GM10248 (cell line): Measurements from ENCODE around the gene SSNA1.

ENCODE experiments used
- CTCF ChIA-PET: fragments of 300-600 bp; sonication (Branson Sonifier 250); formaldehyde crosslinking; extraction: SDS; loops from one replicate; lab custom pipeline; 2021; ENCODE audit warnings: antibody characterized with exemption; lab: Yijun Ruan, JAX
- POLR2A ChIA-PET: fragments of 350-650 bp; sonication (Branson Sonifier 250); formaldehyde crosslinking; extraction: SDS; loops from one replicate; lab custom pipeline; 2020; ENCODE audit warnings: antibody characterized with exemption; lab: Yijun Ruan, JAX
- DNase-seq: peaks from one replicate; pipeline ENCODE4 v3.0.0; 2012; ENCODE audit errors: extremely low spot score
- TF ChIP-seq, protein P1 (sequence below): IDR thresholded peaks from 2 replicates; pipeline ENCODE4 v1.5.1; 2012; ENCODE audit warnings: mild to moderate bottlenecking, low read depth; ENCODE audit errors: extremely low read depth, missing control alignments, control extremely low read depth

Gene SSNA1

DNA sequence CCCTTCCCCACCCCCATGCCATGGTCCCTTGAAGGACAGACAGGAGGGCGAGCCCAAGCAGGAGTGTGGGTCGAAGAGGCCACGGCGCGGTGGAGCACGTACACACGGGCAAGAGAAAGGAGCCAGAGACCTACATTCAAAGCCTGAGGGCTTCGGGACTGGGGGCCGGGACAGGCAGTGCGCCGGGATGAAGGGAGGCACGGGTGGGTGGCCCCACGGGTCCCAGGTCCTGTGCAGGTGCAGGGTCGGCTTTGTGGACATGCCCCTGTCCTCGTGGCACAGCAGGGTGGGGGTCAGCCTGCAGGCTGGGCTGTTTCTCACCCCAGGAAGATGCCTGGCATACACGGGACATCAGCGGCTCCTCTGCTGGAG is 28.4 kb upstream of the SSNA1 start:
- TF ChIP-seq, protein P1, sequence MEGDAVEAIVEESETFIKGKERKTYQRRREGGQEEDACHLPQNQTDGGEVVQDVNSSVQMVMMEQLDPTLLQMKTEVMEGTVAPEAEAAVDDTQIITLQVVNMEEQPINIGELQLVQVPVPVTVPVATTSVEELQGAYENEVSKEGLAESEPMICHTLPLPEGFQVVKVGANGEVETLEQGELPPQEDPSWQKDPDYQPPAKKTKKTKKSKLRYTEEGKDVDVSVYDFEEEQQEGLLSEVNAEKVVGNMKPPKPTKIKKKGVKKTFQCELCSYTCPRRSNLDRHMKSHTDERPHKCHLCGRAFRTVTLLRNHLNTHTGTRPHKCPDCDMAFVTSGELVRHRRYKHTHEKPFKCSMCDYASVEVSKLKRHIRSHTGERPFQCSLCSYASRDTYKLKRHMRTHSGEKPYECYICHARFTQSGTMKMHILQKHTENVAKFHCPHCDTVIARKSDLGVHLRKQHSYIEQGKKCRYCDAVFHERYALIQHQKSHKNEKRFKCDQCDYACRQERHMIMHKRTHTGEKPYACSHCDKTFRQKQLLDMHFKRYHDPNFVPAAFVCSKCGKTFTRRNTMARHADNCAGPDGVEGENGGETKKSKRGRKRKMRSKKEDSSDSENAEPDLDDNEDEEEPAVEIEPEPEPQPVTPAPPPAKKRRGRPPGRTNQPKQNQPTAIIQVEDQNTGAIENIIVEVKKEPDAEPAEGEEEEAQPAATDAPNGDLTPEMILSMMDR = no peak
- ChIA-PET POLR2A (no interaction called here), CTCF (interaction anchor here (1.6 kb wide), 1 partner anchor 77 kb away, joined by 4 read pairs; no protein-coding TSS in a partner anchor)
- no peak for DNase-seq

DNA sequence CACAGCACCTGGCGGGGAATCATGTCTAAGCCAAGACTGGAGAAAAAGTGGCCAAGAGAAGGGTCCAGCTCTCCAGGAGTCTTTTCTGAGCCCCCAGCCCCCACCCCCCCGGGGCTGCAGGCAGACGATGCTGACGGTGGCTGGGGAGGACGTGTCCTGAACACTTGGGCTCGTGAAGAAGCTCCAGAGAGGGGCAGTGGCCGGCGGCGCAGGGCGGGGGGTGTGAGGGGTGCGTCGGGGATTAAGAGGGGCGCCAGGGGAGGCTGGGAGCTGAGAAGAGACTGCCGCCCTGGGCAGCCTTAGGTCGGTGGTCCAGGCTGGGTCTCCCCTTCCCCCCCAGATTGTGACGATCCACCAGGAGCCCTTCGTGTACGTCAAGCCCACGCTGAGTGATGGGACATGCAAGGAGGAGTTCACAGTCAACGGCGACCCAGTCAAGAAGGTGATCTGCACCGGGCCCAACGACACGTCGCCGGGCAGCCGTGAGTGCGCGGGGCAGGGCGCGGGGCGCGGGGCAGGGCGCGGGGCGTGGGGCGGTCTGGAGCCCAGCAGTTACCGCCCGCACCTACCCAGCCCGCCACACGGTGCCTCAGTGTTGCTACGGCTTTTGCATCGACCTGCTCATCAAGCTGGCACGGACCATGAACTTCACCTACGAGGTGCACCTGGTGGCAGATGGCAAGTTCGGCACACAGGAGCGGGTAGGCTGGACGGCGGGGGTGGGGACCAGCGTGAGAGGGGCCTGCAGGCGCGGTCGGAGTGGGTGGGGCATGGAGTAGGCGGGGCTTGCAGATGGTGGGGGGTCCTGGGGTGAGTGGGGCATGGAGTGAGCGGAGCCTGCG is 27.5 kb upstream of the SSNA1 start:
- ChIA-PET POLR2A (no interaction called here), CTCF (interaction anchor here (1.6 kb wide), 1 partner anchor 76 kb away, joined by 4 read pairs; no protein-coding TSS in a partner anchor)
- DNase-seq = no peak
- TF ChIP-seq, protein P1 = no peak

DNA sequence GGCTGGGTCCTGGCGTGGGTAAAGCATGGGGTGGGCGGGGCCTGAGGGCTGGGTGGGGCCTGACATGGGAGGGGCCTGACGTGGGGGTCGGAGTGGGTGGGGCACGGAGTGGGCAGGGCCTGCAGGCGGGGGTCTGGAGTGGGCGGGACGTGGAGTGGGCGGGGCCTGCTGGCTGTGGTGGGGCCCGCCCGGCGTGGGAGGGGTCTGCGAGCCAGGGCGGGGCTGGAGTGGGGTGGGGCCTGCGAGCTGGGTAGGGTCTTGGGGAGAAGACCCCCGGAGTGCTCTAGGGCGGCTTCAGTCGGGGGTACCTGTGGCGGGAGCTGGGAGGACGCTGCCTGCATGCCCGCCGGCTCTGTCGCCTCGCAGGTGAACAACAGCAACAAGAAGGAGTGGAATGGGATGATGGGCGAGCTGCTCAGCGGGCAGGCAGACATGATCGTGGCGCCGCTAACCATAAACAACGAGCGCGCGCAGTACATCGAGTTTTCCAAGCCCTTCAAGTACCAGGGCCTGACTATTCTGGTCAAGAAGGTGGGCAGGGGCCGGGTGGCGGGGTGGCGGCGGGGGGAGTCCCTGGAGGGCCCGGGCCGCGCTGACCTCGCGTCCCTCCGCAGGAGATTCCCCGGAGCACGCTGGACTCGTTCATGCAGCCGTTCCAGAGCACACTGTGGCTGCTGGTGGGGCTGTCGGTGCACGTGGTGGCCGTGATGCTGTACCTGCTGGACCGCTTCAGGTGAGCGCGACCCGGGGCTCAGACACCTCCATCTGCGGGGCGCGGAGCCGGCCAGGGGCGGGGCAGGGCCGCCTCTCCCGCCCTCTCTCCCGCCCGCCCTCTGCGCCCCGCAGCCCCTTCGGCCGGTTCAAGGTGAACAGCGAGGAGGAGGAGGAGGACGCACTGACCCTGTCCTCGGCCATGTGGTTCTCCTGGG is 26.7 kb upstream of the SSNA1 start:
- TF ChIP-seq, protein P1 = no peak
- DNase-seq = no peak
- CTCF ChIA-PET = no interaction called here
- POLR2A ChIA-PET = no interaction called here

DNA sequence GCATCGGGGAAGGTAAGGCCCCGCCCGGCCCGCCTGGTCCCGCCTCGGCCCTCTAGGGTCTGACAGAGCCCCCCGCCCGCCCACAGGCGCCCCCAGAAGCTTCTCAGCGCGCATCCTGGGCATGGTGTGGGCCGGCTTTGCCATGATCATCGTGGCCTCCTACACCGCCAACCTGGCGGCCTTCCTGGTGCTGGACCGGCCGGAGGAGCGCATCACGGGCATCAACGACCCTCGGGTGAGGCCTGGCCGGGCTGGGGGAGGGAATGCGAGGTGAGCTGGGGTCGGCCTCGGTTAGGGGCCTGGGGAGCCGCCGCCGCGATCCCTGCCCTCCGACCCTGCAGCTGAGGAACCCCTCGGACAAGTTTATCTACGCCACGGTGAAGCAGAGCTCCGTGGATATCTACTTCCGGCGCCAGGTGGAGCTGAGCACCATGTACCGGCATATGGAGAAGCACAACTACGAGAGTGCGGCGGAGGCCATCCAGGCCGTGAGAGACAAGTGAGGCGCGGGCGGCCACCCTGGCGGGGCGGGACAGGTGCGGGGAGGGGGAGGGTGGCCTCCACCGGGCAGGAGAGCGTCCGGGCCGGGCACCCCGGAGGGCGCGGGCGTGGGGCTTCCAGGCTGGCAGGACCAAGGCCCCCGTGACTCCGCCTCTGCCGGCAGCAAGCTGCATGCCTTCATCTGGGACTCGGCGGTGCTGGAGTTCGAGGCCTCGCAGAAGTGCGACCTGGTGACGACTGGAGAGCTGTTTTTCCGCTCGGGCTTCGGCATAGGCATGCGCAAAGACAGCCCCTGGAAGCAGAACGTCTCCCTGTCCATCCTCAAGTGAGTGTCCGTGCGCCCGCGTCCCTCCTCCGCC is 25.7 kb upstream of the SSNA1 start:
- TF ChIP-seq, protein P1 = no peak
- ChIA-PET CTCF (interaction anchor here (1.1 kb wide), 1 partner anchor 26 kb away, joined by 4 read pairs; the partner anchor contains the start of genes ANAPC2 and SSNA1), POLR2A (no interaction called here)
- DNase-seq = no peak

DNA sequence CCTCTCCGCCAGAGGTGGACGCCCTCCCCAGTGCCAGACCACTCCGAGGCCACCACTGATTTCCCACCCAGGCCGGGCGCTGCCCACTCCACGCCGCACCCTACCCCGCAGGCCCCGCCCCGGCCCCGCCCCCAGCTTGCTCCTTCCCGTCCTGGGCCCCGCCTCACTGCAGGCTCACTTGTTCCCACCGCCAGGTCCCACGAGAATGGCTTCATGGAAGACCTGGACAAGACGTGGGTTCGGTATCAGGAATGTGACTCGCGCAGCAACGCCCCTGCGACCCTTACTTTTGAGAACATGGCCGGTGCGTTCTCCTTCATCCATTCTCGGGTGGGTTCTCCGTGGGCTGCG is 25.1 kb upstream of the SSNA1 start:
- TF ChIP-seq, protein P1 = no peak
- DNase-seq = no peak
- CTCF ChIA-PET = interaction anchor here (1.1 kb wide), 1 partner anchor 25 kb away, joined by 4 read pairs; the partner anchor contains the start of genes ANAPC2 and SSNA1
- POLR2A ChIA-PET = no interaction called here
